Osteocyte (in vitro differentiated cells): ENCODE measurements around the gene FECH. TPM values are rescaled to one million over a fixed set of nuclear protein-coding genes. Genes with fewer than 3 reads are reported as not detected.

ENCODE experiments used
- DNase-seq: peaks from one replicate; pipeline ENCODE4 v3.0.0; 2021; ENCODE audit warnings: mixed read lengths; ENCODE audit not compliant: unreplicated experiment; ENCODE audit errors: extremely low spot score
- H3K27ac Mint-ChIP-seq: one replicate; pipeline ENCODE4 v1.8.0; 2021; ENCODE audit warnings: mild to moderate bottlenecking, mixed read lengths; ENCODE audit not compliant: unreplicated experiment
- H3K27me3 Mint-ChIP-seq: one replicate; pipeline ENCODE4 v1.8.0; 2021; ENCODE audit warnings: mixed read lengths; ENCODE audit not compliant: unreplicated experiment
- H3K36me3 Mint-ChIP-seq: one replicate; pipeline ENCODE4 v1.8.0; 2021; ENCODE audit warnings: mixed read lengths; ENCODE audit not compliant: unreplicated experiment
- H3K4me1 Mint-ChIP-seq: one replicate; pipeline ENCODE4 v1.8.0; 2021; ENCODE audit warnings: mixed read lengths; ENCODE audit not compliant: unreplicated experiment
- H3K4me3 Mint-ChIP-seq: one replicate; pipeline ENCODE4 v1.8.0; 2021; ENCODE audit warnings: mild to moderate bottlenecking, moderate library complexity, mixed read lengths; ENCODE audit not compliant: unreplicated experiment
- H3K9me3 Mint-ChIP-seq: one replicate; pipeline ENCODE4 v1.8.0; 2021; ENCODE audit warnings: mixed read lengths; ENCODE audit not compliant: unreplicated experiment
- total RNA-seq: library from RNA; stranded (reverse); gene quantifications from 2 replicates; pipeline ENCODE4 v1.2.1, GENCODE V29; 2021
- TF ChIP-seq, protein P1 (sequence below): fragments of 200-600 bp; sonication (generic); IDR thresholded peaks from 2 replicates; pipeline ENCODE4 v1.5.0; 2021; ENCODE audit warnings: antibody characterized with exemption, mild to moderate bottlenecking, moderate library complexity

Gene FECH
- total RNA-seq, 1 donor from 2014 or later = 31.8 TPM

DNA sequence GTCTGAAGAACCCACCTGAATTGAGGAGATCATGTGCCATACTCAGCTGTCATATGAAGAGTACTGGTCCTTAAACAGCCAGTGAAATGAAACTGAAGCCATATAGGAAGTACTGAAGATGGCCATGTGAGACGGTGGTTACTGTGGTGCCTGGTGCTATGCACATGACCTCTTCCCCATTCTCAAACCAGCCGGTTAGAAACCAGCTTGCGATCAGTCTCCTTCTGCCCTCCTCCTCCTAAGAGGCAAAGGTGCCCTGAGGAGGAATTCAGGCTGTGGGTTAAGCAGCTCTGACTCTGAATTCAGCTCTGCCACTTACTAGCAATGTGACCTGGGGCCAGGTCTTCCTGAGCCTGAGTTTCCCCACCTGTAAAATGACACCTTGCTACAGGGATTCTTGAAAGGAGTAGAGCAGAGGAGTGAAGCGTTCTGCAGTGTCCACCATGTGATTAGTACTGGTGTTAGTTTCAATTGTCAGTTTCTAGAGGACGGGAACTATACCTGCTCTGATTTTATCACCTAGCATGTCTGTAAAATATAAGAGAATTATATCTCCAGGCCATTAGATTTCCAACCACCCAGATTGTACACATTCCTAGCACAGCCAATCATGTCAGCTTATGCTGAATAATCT is 5.1 kb downstream of the FECH start:
- no peak for DNase-seq
- Mint-ChIP-seq H3K27me3 (no peaks in the 10 kb centered on the region), H3K4me3 (no peak overlapping the region), H3K4me1 (peaks cover 17% of the 10 kb centered on the region), H3K27ac (no peak overlapping the region), H3K9me3 (no peaks in the 10 kb centered on the region), H3K36me3 (peaks cover 18% of the 10 kb centered on the region)
- TF ChIP-seq, protein P1, sequence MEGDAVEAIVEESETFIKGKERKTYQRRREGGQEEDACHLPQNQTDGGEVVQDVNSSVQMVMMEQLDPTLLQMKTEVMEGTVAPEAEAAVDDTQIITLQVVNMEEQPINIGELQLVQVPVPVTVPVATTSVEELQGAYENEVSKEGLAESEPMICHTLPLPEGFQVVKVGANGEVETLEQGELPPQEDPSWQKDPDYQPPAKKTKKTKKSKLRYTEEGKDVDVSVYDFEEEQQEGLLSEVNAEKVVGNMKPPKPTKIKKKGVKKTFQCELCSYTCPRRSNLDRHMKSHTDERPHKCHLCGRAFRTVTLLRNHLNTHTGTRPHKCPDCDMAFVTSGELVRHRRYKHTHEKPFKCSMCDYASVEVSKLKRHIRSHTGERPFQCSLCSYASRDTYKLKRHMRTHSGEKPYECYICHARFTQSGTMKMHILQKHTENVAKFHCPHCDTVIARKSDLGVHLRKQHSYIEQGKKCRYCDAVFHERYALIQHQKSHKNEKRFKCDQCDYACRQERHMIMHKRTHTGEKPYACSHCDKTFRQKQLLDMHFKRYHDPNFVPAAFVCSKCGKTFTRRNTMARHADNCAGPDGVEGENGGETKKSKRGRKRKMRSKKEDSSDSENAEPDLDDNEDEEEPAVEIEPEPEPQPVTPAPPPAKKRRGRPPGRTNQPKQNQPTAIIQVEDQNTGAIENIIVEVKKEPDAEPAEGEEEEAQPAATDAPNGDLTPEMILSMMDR = no peak

DNA sequence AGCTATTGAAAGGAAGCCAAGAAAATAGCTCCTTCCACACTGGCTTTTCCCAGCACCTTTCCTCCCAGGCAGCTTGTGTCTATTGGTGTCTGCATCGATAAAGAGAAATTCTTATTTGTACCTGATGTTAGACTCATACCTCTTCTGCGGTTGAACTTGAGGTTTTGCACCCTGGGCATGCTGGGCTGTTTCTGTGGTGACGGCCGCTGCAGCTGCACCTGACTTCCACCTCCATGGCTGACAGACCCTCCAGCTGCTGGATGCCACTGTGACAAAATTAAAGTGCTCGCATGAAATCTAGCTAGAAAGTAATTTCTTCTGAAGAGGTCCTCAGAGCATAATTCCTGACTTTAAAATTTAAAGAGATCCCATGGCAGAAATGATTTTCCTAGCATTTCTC is 6.6 kb downstream of the FECH start:
- Mint-ChIP-seq H3K36me3 (peaks cover 28% of the 10 kb centered on the region), H3K27me3 (no peaks in the 10 kb centered on the region), H3K4me3 (no peak overlapping the region), H3K27ac (no peak overlapping the region), H3K4me1 (peaks cover 7% of the 10 kb centered on the region), H3K9me3 (no peaks in the 10 kb centered on the region)
- TF ChIP-seq, protein P1 = no peak
- DNase-seq = no peak

DNA sequence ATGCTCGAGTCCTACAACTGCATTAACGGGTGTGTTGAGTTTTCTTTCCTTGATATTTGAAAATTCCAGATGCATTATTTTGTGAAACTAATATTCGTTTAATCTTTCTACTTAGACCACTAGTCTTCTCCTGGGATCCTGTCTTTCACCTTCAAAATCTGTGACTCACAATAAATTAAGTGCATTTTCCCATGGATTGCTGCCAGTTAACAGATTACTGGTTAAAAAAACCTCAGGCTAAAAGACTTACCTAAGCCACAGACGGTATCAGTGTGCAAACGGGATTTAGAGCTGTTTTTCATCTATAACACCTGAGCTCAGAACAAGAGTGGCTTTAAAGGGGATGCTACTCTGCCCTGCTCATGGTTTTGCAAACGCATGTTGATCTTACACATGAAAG is 10.2 kb downstream of the FECH start:
- no peaks in the 10 kb centered on the region for H3K4me1 Mint-ChIP-seq
- peaks cover 43% of the 10 kb centered on the region for H3K36me3 Mint-ChIP-seq
- no peak overlapping the region for H3K4me3 Mint-ChIP-seq
- TF ChIP-seq, protein P1 = no peak
- no peak overlapping the region for H3K27ac Mint-ChIP-seq
- no peaks in the 10 kb centered on the region for H3K9me3 Mint-ChIP-seq
- H3K27me3 Mint-ChIP-seq = no peaks in the 10 kb centered on the region
- DNase-seq = no peak

DNA sequence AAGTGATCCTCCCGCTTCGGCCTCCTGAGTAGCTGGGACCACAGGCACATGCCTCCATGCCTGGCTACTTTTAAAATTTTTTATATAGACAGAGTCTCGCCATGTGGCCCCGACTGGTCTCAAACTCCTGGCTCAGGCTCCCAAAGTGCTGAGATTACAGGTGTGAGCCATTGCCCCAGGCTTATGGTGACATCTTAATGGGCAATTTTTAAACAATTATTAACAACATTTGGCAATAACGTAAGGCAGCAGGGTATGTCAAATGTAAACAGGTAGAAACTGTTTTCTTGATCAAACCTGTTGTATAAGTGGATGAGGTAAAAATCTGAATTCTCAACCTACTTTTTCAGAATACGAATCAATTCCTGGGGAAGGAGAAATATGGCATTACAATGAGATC is 11.0 kb downstream of the FECH start:
- Mint-ChIP-seq H3K4me3 (no peak overlapping the region), H3K27ac (no peak overlapping the region), H3K36me3 (peaks cover 47% of the 10 kb centered on the region), H3K4me1 (no peaks in the 10 kb centered on the region), H3K27me3 (no peaks in the 10 kb centered on the region), H3K9me3 (no peaks in the 10 kb centered on the region)
- no peak for DNase-seq
- TF ChIP-seq, protein P1 = no peak

DNA sequence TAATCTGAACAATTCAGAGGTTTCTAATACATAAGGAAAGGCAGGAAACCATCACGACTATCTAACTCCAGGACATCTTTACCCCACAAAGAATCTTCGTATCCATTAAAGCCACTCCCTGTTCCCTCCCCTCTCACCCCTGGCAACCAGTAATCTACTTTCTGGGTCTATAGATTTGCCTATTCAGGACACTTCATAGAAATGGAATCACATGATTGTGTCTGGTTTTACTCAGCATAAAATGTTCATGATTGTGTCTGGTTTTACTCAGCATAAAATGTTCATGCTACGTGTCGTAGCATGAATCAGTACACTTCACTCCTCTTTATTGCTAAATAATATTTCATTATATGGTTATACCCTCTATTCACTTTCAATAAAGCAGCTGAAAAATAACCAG is 11.6 kb downstream of the FECH start:
- H3K4me1 Mint-ChIP-seq = no peaks in the 10 kb centered on the region
- H3K9me3 Mint-ChIP-seq = no peaks in the 10 kb centered on the region
- peaks cover 50% of the 10 kb centered on the region for H3K36me3 Mint-ChIP-seq
- H3K27ac Mint-ChIP-seq = no peak overlapping the region
- TF ChIP-seq, protein P1 = no peak
- no peaks in the 10 kb centered on the region for H3K27me3 Mint-ChIP-seq
- DNase-seq = no peak
- no peak overlapping the region for H3K4me3 Mint-ChIP-seq
